Esophagus muscularis mucosa (tissue), 3 donors: ENCODE results near the gene CCL3.

Experiments used
- POLR2A ChIP-seq: fragments of 450-650 bp; IDR thresholded peaks from one replicate; pipeline ENCODE4 v1.6.1; 2017; ENCODE audit warnings: antibody characterized with exemption, moderate library complexity, mild to moderate bottlenecking, low read depth
- TF ChIP-seq, protein P1 (sequence below), 3 experiments: fragments of 200-600 bp in 2 of 3; fragments of 450-650 bp in 1 of 3; sonication (generic) in 2 of 3; IDR thresholded peaks; one replicate each; pipeline ENCODE4 v1.5.1; 2017 to 2019; ENCODE audit warnings: antibody characterized with exemption in 3 of 3, mild to moderate bottlenecking in 2 of 3, moderate library complexity in 1 of 3

GRCh38 chr17:36072431-36073121 lies 17.4 kb downstream of the CCL3 start:
- no peak for TF ChIP-seq POLR2A
- TF ChIP-seq, protein P1, sequence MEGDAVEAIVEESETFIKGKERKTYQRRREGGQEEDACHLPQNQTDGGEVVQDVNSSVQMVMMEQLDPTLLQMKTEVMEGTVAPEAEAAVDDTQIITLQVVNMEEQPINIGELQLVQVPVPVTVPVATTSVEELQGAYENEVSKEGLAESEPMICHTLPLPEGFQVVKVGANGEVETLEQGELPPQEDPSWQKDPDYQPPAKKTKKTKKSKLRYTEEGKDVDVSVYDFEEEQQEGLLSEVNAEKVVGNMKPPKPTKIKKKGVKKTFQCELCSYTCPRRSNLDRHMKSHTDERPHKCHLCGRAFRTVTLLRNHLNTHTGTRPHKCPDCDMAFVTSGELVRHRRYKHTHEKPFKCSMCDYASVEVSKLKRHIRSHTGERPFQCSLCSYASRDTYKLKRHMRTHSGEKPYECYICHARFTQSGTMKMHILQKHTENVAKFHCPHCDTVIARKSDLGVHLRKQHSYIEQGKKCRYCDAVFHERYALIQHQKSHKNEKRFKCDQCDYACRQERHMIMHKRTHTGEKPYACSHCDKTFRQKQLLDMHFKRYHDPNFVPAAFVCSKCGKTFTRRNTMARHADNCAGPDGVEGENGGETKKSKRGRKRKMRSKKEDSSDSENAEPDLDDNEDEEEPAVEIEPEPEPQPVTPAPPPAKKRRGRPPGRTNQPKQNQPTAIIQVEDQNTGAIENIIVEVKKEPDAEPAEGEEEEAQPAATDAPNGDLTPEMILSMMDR (IDR thresholded peaks at IDR 0.05), result peak; percentile 40 to 54 (median 46)
